RWPE1 (cell line): ENCODE measurements around the gene NFKB2.

Experiments used
- CTCF ChIA-PET: fragments of 350-600 bp; sonication (Branson Sonifier 250); formaldehyde crosslinking; extraction: SDS; loops from one replicate; lab custom pipeline; 2021; lab: Yijun Ruan, JAX
- POLR2A ChIA-PET: fragments of 400-600 bp; formaldehyde crosslinking; extraction: SDS; loops from one replicate; lab custom pipeline; 2020; ENCODE audit warnings: antibody characterized with exemption; ENCODE audit not compliant: low non-redundant PET; lab: Yijun Ruan, JAX
- DNase-seq: peaks from one replicate; pipeline ENCODE4 v3.0.0; 2012; ENCODE audit warnings: low spot score
- H3K27ac ChIP-seq: fragments of 450-650 bp; 2 replicates; pipeline ENCODE4 v1.5.1; 2017
- TF ChIP-seq, protein P1 (sequence below): fragments of 450-650 bp; conservative IDR thresholded peaks from 2 replicates; pipeline ENCODE4 v1.5.1; 2017; ENCODE audit warnings: low read depth, mild to moderate bottlenecking

Gene NFKB2

DNA sequence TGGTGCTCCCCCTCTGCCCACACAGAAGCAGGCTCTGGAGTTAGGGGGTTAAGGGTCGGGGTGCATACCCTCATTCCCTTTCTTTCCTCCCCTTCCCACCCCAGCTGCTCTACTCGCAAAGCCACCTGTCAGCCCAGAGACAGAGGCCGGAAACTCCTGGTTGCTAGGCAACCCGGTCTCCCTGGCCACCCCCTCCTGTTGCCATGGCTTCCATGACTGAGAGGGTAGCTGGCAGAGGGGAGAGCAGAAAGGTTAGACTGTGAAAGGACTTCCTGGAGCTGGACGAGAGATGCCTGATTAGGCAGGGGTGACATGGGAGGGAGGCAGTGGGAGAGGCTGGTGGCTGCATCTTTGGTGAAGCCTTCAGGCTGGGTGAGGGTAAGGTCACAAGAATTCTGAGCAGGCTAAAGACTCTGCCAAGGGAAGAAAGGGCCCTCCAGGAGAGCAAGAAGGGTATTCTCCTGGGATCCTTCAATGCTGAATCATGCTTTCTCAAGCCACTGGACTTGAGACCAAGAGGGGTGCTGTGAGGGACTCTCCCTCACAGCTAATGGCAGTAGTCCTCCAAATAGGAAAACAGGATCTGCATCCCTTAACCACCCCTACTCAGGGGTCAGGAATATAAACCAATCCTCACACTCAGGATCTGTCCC lies 17.7 kb downstream of the NFKB2 start:
- no peak overlapping the region for H3K27ac ChIP-seq
- CTCF ChIA-PET, result interaction anchor here (0.9 to 1.2 kb wide), 5 partner anchors 10 to 183 kb away, joined by 3 to 6 read pairs (median 4); no protein-coding TSS in a partner anchor
- no peak for DNase-seq
- TF ChIP-seq, protein P1, sequence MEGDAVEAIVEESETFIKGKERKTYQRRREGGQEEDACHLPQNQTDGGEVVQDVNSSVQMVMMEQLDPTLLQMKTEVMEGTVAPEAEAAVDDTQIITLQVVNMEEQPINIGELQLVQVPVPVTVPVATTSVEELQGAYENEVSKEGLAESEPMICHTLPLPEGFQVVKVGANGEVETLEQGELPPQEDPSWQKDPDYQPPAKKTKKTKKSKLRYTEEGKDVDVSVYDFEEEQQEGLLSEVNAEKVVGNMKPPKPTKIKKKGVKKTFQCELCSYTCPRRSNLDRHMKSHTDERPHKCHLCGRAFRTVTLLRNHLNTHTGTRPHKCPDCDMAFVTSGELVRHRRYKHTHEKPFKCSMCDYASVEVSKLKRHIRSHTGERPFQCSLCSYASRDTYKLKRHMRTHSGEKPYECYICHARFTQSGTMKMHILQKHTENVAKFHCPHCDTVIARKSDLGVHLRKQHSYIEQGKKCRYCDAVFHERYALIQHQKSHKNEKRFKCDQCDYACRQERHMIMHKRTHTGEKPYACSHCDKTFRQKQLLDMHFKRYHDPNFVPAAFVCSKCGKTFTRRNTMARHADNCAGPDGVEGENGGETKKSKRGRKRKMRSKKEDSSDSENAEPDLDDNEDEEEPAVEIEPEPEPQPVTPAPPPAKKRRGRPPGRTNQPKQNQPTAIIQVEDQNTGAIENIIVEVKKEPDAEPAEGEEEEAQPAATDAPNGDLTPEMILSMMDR, result no peak
- POLR2A ChIA-PET, result no interaction called here

GRCh38 chr10:102413806-102414561 lies 18.5 kb downstream of the NFKB2 start:
- POLR2A ChIA-PET, result no interaction called here
- TF ChIP-seq, protein P1, result no peak
- CTCF ChIA-PET, result interaction anchor here (0.9 to 1.2 kb wide), 4 partner anchors 11 to 184 kb away, joined by 4 to 6 read pairs (median 4); no protein-coding TSS in a partner anchor
- DNase-seq, result no peak
- no peak overlapping the region for H3K27ac ChIP-seq

GRCh38 chr10:102414749-102415148 lies 19.2 kb downstream of the NFKB2 start:
- CTCF ChIA-PET, result interaction anchor here (1.1 kb wide), 1 partner anchor 245 kb away, joined by 4 read pairs; no protein-coding TSS in a partner anchor
- TF ChIP-seq, protein P1, result no peak
- POLR2A ChIA-PET, result no interaction called here
- no peak overlapping the region for H3K27ac ChIP-seq
- no peak for DNase-seq

DNA sequence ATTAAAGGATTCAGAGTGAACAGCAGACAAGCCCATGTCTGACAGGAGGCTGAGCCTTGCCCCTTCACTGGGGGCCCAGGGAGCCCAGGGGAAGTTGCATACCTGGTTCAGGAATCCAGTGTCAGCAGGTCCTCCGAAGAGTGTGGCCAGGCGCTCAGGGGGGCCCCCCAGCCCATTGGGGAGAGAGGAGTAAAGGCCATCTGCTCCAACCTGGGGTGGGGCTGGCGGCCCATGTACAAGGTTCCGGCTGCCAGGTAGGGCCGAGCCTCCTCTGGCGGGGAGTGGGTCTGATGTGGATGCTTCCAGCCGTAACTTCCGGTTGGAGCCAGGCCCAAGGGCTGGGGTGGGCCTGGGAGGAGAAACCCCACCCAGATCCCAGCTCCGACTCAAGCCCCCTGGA lies 20.8 kb downstream of the NFKB2 start:
- ChIA-PET CTCF (no interaction called here), POLR2A (no interaction called here)
- DNase-seq, result no peak
- H3K27ac ChIP-seq, result no peak overlapping the region
- TF ChIP-seq, protein P1, result no peak

DNA sequence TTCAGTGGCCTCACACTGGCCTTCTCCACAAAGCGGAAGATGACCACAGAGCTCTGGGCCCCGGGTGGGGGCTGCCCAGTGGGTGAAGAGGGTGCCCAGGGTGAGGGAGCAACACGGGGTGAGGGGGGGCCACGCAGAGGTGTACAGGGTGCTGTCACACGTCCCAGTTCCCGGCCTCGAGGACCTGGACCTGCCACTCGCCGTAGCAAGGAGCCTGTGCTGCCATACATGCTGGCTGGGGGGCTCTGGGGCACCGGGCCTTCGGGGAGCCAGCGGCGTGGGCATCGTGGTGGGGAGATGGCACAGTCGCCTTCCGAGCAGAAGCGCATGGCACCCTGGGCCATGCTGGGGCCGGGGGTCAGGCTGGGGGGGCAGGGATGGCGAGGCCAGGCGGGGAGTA lies 21.2 kb downstream of the NFKB2 start:
- TF ChIP-seq, protein P1, result no peak
- ChIA-PET CTCF (interaction anchor here (2.2 kb wide), 1 partner anchor 17 kb away, joined by 9 read pairs; no protein-coding TSS in a partner anchor), POLR2A (no interaction called here)
- DNase-seq, result no peak
- no peak overlapping the region for H3K27ac ChIP-seq

DNA sequence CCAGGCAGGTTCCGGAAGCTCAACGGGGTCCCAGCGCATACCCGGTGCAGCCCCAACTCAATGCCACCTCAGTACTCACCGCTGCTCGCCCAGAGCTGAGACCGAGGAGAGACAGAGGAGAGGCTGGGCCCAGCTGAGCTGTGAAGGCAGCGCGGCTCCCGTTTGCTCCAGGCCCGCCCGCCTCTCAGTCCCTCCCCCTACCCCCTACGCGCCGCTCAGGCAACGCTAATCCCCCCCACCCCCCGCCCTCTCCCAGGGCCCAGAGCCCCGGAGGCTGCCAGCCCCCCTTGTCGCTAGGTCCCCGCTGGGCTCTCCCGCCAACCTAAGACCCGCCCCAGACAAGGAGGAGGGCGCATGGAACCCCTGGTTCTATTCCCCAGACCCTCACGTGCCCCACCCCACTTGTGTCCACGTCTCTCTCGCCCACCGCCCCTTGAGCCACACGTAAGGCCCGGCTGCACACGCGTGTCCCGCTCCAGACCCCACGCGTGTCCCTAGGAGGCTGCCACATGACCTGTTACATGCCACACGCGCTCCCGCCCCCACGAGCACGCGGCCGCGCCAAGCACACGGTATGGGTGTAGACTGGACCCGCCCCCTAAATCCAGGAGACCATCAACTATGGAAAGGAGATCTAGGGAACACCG lies 23.2 kb downstream of the NFKB2 start, which contains the start of gene PSD:
PSD (minus strand) TSS at position 164 of the 647 bp plus-strand sequence. CDS start 1,747 bp downstream, outside the sequence.
- ChIA-PET POLR2A (no interaction called here), CTCF (interaction anchor here (0.6 to 2.2 kb wide), 2 partner anchors 15 to 19 kb away, joined by 3 to 9 read pairs; no protein-coding TSS in a partner anchor)
- TF ChIP-seq, protein P1, result no peak
- H3K27ac ChIP-seq, result peak within 1 kb of the TSS; percentile 96
- DNase-seq, result no peak
